SK-N-SH (cell line): ENCODE results near the gene C14orf119. TPM values are rescaled to one million over a fixed set of nuclear protein-coding genes. Genes with fewer than 3 reads are reported as not detected.

Source experiments
- CTCF ChIA-PET: fragments of 300-600, 350-600 bp; formaldehyde crosslinking; extraction: SDS; loops from one replicate; lab custom pipeline; 2021; lab: Yijun Ruan, JAX
- POLR2A ChIA-PET: fragments of 350-600 bp; sonication (Branson Sonifier 250); formaldehyde crosslinking; extraction: SDS; loops from one replicate; lab custom pipeline; 2020; ENCODE audit warnings: antibody characterized with exemption, inconsistent platforms; lab: Yijun Ruan, JAX
- DNase-seq: peaks from one replicate; pipeline ENCODE4 v3.0.0; 2012
- H2AFZ ChIP-seq: fragments of 200-600 bp; sonication (generic); 2 replicates; pipeline ENCODE4 v1.8.1; 2016; ENCODE audit warnings: antibody characterized with exemption, mild to moderate bottlenecking, low read depth
- H3F3A ChIP-seq: fragments of 200-600 bp; sonication (generic); replicated peaks from 2 replicates; pipeline ENCODE3; 2016; ENCODE audit warnings: antibody characterized with exemption, mild to moderate bottlenecking; ENCODE audit not compliant: insufficient read depth
- H3K27ac ChIP-seq, 2 experiments: fragments of 200-500 bp in 1 of 2; fragments of 200-600 bp in 1 of 2; sonication (Bioruptor generic) in 1 of 2; sonication (generic), shearing (Covaris generic) in 1 of 2; 2 replicates each; pipeline versions ENCODE4 v1.5.1 to v1.6.1; 2014 to 2016; ENCODE audit warnings: low read depth in 2 of 2, inconsistent platforms in 1 of 2, low read length in 1 of 2, mild to moderate bottlenecking in 1 of 2, mixed read lengths in 1 of 2
- H3K27me3 ChIP-seq: fragments of 200-600 bp; sonication (generic), shearing (Covaris generic); 2 replicates; pipeline ENCODE4 v1.6.1; 2016; ENCODE audit warnings: mixed run types; ENCODE audit not compliant: insufficient read depth
- H3K36me3 ChIP-seq, 2 experiments: fragments of 200-500 bp in 1 of 2; fragments of 200-600 bp in 1 of 2; sonication (Bioruptor generic) in 1 of 2; sonication (generic) in 1 of 2; replicated peaks in 1 of 2; 2 replicates each; pipeline versions ENCODE3 to v1.5.1; 2014 to 2016; ENCODE audit warnings: low read length in 1 of 2, mild to moderate bottlenecking in 1 of 2; ENCODE audit not compliant: insufficient read depth in 2 of 2, control insufficient read depth in 1 of 2
- H3K4me1 ChIP-seq, 2 experiments: fragments of 200-500 bp in 1 of 2; fragments of 200-600 bp in 1 of 2; sonication (Bioruptor generic) in 1 of 2; sonication (generic), shearing (Covaris generic) in 1 of 2; 2 replicates each; pipeline versions ENCODE4 v1.5.1 to v1.6.1; 2014 to 2016; ENCODE audit warnings: low read depth in 1 of 2, low read length in 1 of 2, mixed run types in 1 of 2; ENCODE audit not compliant: insufficient read depth in 2 of 2, control insufficient read depth in 1 of 2
- H3K4me2 ChIP-seq: fragments of 200-600 bp; sonication (generic), shearing (Covaris generic); 2 replicates; pipeline ENCODE4 v1.6.1; 2017; ENCODE audit warnings: mixed run types
- H3K4me3 ChIP-seq, 2 experiments: fragments of 200-500 bp in 1 of 2; fragments of 200-600 bp in 1 of 2; sonication (Bioruptor generic) in 1 of 2; sonication (generic), shearing (Covaris generic) in 1 of 2; 2 replicates each; pipeline versions ENCODE4 v1.5.1 to v1.8.1; 2014 to 2016; ENCODE audit warnings: low read depth in 2 of 2, inconsistent platforms in 1 of 2, low read length in 1 of 2, mild to moderate bottlenecking in 1 of 2, mixed read lengths in 1 of 2, moderate library complexity in 1 of 2
- H3K79me2 ChIP-seq: fragments of 200-600 bp; sonication (generic); 2 replicates; pipeline ENCODE4 v1.8.1; 2017; ENCODE audit warnings: mild to moderate bottlenecking; ENCODE audit not compliant: insufficient read depth
- H3K9ac ChIP-seq: fragments of 200-600 bp; sonication (generic); 2 replicates; pipeline ENCODE4 v1.6.1; 2017; ENCODE audit warnings: mixed run types
- H3K9me2 ChIP-seq: fragments of 200-600 bp; sonication (generic); 2 replicates; pipeline ENCODE4 v1.6.1; 2017; ENCODE audit warnings: mixed run types
- H3K9me3 ChIP-seq: fragments of 200-600 bp; sonication (generic); 2 replicates; pipeline ENCODE4 v1.6.1; 2017; ENCODE audit warnings: mixed run types, mild to moderate bottlenecking, moderate library complexity
- H4K20me1 ChIP-seq: fragments of 200-600 bp; sonication (generic); 2 replicates; pipeline ENCODE4 v1.6.1; 2017; ENCODE audit warnings: mild to moderate bottlenecking, mixed run types; ENCODE audit not compliant: insufficient read depth
- CHD2 ChIP-seq: fragments of 150-350 bp; IDR thresholded peaks from 2 replicates; pipeline ENCODE4 v1.6.1; 2018; ENCODE audit warnings: low read length; ENCODE audit not compliant: partially characterized antibody
- ELF1 ChIP-seq: IDR thresholded peaks from 2 replicates; pipeline ENCODE4 v1.4.0; 2012
- EP300 ChIP-seq, 2 experiments: IDR thresholded peaks; 2 replicates each; pipeline versions ENCODE4 v1.4.0 to v1.6.1; 2012; ENCODE audit warnings: borderline replicate concordance in 1 of 2, low read depth in 1 of 2, low read length in 1 of 2
- FOXJ3 ChIP-seq: sonication (generic); formaldehyde crosslinking; IDR thresholded peaks from 2 replicates; pipeline ENCODE4 v1.5.1; 2020; ENCODE audit warnings: mild to moderate bottlenecking, missing genetic modification reagents
- FOXM1 ChIP-seq: IDR thresholded peaks from 2 replicates; pipeline ENCODE4 v1.4.0; 2012; ENCODE audit warnings: low read depth, mild to moderate bottlenecking
- GABPA ChIP-seq: IDR thresholded peaks from 2 replicates; pipeline ENCODE4 v1.4.0; 2012; ENCODE audit warnings: low read depth, mild to moderate bottlenecking
- GATA2 ChIP-seq: sonication (generic); formaldehyde crosslinking; IDR thresholded peaks from 2 replicates; pipeline ENCODE4 v1.5.0; 2020; ENCODE audit warnings: mild to moderate bottlenecking, missing genetic modification reagents
- JUND ChIP-seq: IDR thresholded peaks from 2 replicates; pipeline ENCODE4 v1.4.0; 2012
- MAX ChIP-seq: IDR thresholded peaks from 2 replicates; pipeline ENCODE4 v1.4.0; 2012; ENCODE audit warnings: low read depth
- MXI1 ChIP-seq: IDR thresholded peaks from 2 replicates; pipeline ENCODE4 v1.6.1; 2012; ENCODE audit warnings: mild to moderate bottlenecking, low read depth, low read length, improper control_type of control experiment
- NRF1 ChIP-seq: IDR thresholded peaks from 2 replicates; pipeline ENCODE4 v1.6.1; 2012; ENCODE audit warnings: low read depth, mild to moderate bottlenecking, low read length
- PBX3 ChIP-seq: IDR thresholded peaks from 2 replicates; pipeline ENCODE4; 2012
- POLR2AphosphoS5 ChIP-seq: IDR thresholded peaks from 2 replicates; pipeline ENCODE4 v1.6.1; 2012; ENCODE audit warnings: low read depth, low read length
- RAD21 ChIP-seq: IDR thresholded peaks from 2 replicates; pipeline ENCODE4 v1.6.1; 2012; ENCODE audit warnings: mild to moderate bottlenecking, low read length
- TCF12 ChIP-seq: IDR thresholded peaks from 2 replicates; pipeline ENCODE4 v1.4.0; 2012
- TEAD4 ChIP-seq: IDR thresholded peaks from 2 replicates; pipeline ENCODE4 v1.4.0; 2012; ENCODE audit warnings: mild to moderate bottlenecking, borderline replicate concordance; ENCODE audit not compliant: insufficient read depth
- USF1 ChIP-seq: IDR thresholded peaks from 2 replicates; pipeline ENCODE4 v1.4.0; 2012; ENCODE audit warnings: low read depth, borderline replicate concordance
- WGBS: methylation state at CpG from one replicate; pipeline ENCODE4 v1.1.6; 2017; ENCODE audit warnings: low lambda C conversion rate; 5-methylcytosine and 5-hydroxymethylcytosine counted together
- polyA plus RNA-seq, 3 experiments: library from polyadenylated mRNA; depleted of rRNA; stranded (reverse); fragments of >200 nt; gene quantifications; 2 replicates each; pipeline ENCODE4 v1.2.3, GENCODE V29; 2012

Gene C14orf119
- polyA plus RNA-seq, 1 of the 3 experiments (the other 2 are of a cell fraction), result 55.2 TPM

GRCh38 chr14:23049011-23049410, 46.3 kb upstream of the C14orf119 start:
- Histone ChIP-seq H3K9me2 (no peaks in the 10 kb centered on the region), H2AFZ (no peak overlapping the region), H3K9me3 (no peaks in the 10 kb centered on the region), H3K27ac (no peak overlapping the region), H3K4me2 (no peak overlapping the region), H3K27me3 (no peaks in the 10 kb centered on the region), H3K4me3 (no peak overlapping the region), H4K20me1 (no peaks in the 10 kb centered on the region), H3K4me1 (peaks cover 0 to 4% of the 10 kb centered on the region in 2 experiments; a peak in 1 of 4 replicates), H3F3A (peaks cover 7% of the 10 kb centered on the region), H3K9ac (no peak overlapping the region), H3K79me2 (no peaks in the 10 kb centered on the region), H3K36me3 (peaks cover 0 to 11% of the 10 kb centered on the region in 2 experiments)
- no CpG with 5 or more reads among the region's 9 CpGs for WGBS
- no peak for DNase-seq
- no peak for TF ChIP-seq JUND
- no peak for TF ChIP-seq EP300 (IDR thresholded peaks at IDR 0.05; ENCODE audit: borderline replicate concordance in 1 of 2, low read depth in 1 of 2, low read length in 1 of 2)
- TF ChIP-seq USF1, result no peak
- no peak for TF ChIP-seq POLR2AphosphoS5
- ChIA-PET POLR2A (no interaction called here), CTCF (interaction anchor here (1.1 to 33.1 kb wide), 3 partner anchors 10 to 176 kb away, joined by 3 to 1566 read pairs (median 5); partner anchors contain the start of gene AJUBA)

GRCh38 chr14:23051141-23052057, 43.9 kb upstream of the C14orf119 start:
- Histone ChIP-seq H3K27me3 (no peaks in the 10 kb centered on the region), H3K27ac (no peak overlapping the region), H3K9ac (no peak overlapping the region), H3K79me2 (no peaks in the 10 kb centered on the region), H2AFZ (no peak overlapping the region), H4K20me1 (no peaks in the 10 kb centered on the region), H3F3A (peaks cover 14% of the 10 kb centered on the region), H3K9me2 (no peaks in the 10 kb centered on the region), H3K4me1 (peaks cover 9 to 22% of the 10 kb centered on the region in 2 experiments; a peak in 3 of 4 replicates), H3K4me3 (no peak overlapping the region), H3K4me2 (no peak overlapping the region), H3K36me3 (peaks cover 0 to 11% of the 10 kb centered on the region in 2 experiments), H3K9me3 (no peaks in the 10 kb centered on the region)
- DNase-seq, result no peak
- ChIA-PET POLR2A (interaction anchor here (1.7 to 2.1 kb wide), 2 partner anchors 45 to 65 kb away, joined by 4 to 5 read pairs; no protein-coding TSS in a partner anchor), CTCF (interaction anchor here (0.7 to 33.1 kb wide), 5 partner anchors 9 to 179 kb away, joined by 3 to 1566 read pairs (median 6); partner anchors contain the start of gene AJUBA)
- no peak for TF ChIP-seq GABPA
- TF ChIP-seq FOXM1, result no peak
- no peak for TF ChIP-seq TCF12
- no peak for TF ChIP-seq TEAD4
- no peak for TF ChIP-seq FOXJ3 (CRISPR knock-in tag)
- no peak for TF ChIP-seq CHD2
- no peak for TF ChIP-seq GATA2 (CRISPR knock-in tag)
- TF ChIP-seq PBX3, result no peak
- no peak for TF ChIP-seq MXI1
- TF ChIP-seq MAX, result no peak
- no peak for TF ChIP-seq NRF1
- no peak for TF ChIP-seq RAD21
- TF ChIP-seq EP300 (IDR thresholded peaks at IDR 0.05; ENCODE audit: borderline replicate concordance in 1 of 2, low read depth in 1 of 2, low read length in 1 of 2), result no peak
- no peak for TF ChIP-seq ELF1
- WGBS, result 85% methylated on average over 4 of the region's 5 CpGs
